ENCODE data around the gene UBE3D. TPM values are rescaled to one million over a fixed set of nuclear protein-coding genes. Genes with fewer than 3 reads are reported as not detected.

Gene UBE3D
- total RNA-seq, 1 experiment from 2014 or later: 10.7 TPM

DNA sequence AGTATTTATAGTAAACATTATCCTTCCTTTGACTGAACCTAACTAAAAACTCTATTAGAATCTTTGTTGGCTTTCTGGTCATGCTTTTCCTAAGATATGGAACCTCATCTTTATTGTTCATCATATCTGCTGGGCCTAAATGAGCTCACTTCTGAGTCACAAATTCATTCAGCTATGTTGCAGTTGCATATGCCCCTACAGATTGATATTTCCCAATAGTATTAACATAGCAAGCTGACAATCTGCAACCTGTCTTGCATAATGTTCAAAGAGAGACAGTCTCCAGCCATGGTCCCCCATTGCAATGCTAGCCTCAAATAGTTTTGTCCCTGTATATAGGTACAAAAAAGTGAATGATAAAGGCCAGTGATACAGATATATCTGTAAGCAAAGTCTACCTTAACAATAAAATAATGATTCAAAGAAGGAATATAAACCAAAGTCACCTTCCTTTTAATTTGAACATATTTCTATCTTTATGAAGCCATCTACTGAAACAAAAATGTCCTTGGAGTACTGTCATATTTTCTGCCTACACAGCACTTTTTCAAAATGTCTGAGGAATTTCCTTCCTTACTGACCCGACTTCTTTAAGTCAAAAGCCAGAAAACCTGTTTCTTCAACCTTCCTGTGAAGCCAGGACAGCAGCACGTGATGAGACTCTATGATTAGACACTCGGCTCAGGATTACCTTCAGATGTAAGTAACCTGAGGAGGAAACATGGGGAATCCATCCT, 140.7 kb downstream of the UBE3D start:
- H3K27ac Mint-ChIP-seq: no peak overlapping the region
- Histone ChIP-seq H3K27ac (ENCODE audit: insufficient read length, low read depth, low read length) (no peak overlapping the region), H2BK5ac (ENCODE audit: insufficient read length, low read length) (no peak overlapping the region), H4K91ac (ENCODE audit: insufficient read length, low read depth, low read length) (no peak overlapping the region), H3K79me1 (ENCODE audit: insufficient read depth, low read depth, low read length, poor library complexity, severe bottlenecking) (no peaks in the 10 kb centered on the region), H3K23me2 (ENCODE audit: insufficient read length, low read depth, low read length, poor library complexity, severe bottlenecking) (no peaks in the 10 kb centered on the region), H4K20me1 (ENCODE audit: control insufficient read depth, insufficient read depth, insufficient read length) (no peaks in the 10 kb centered on the region), H3K9ac (ENCODE audit: extremely low read depth, insufficient read length, low read length) (no peak overlapping the region), H2AK5ac (ENCODE audit: insufficient read length, low read length) (no peak overlapping the region), H3K14ac (ENCODE audit: insufficient read depth, low read length) (no peak overlapping the region), H3K27me3 (ENCODE audit: insufficient read depth, low read length) (no peaks in the 10 kb centered on the region), H3K9me3 (ENCODE audit: control insufficient read depth, low read depth, low read length) (no peaks in the 10 kb centered on the region), H3K23ac (ENCODE audit: insufficient read length, low read depth, low read length) (no peak overlapping the region), H3K56ac (ENCODE audit: insufficient read length, low read depth, low read length) (no peak overlapping the region), H2BK15ac (ENCODE audit: low read depth, low read length) (no peak overlapping the region), H3K4me2 (ENCODE audit: insufficient read depth, insufficient read length, low read length) (no peak overlapping the region), H2AFZ (ENCODE audit: low read length) (no peak overlapping the region), H4K8ac (replicated peaks; ENCODE audit: insufficient read length, low read depth, low read length) (no peak overlapping the region), H3K18ac (ENCODE audit: insufficient read length, low read depth, low read length) (no peak overlapping the region), H3K79me2 (ENCODE audit: insufficient read depth, low read length) (no peaks in the 10 kb centered on the region), H3T11ph (ENCODE audit: low read length) (no peak overlapping the region), H2BK20ac (ENCODE audit: low read depth, low read length, poor library complexity, severe bottlenecking) (no peak overlapping the region), H2BK120ac (ENCODE audit: low read depth, low read length, poor library complexity, severe bottlenecking) (no peak overlapping the region), H2BK12ac (ENCODE audit: insufficient read length, low read depth, low read length) (no peak overlapping the region), H3K4me1 (ENCODE audit: insufficient read depth, low read length) (no peaks in the 10 kb centered on the region), H3K4ac (ENCODE audit: low read depth, low read length) (no peak overlapping the region), H4K5ac (ENCODE audit: insufficient read length, low read depth, low read length) (no peak overlapping the region)
- H3K9me3 Mint-ChIP-seq: peaks cover 9% of the 10 kb centered on the region in 2 experiments
- H3K4me3 Mint-ChIP-seq: no peak overlapping the region
- no peak for DNase-seq
- no peaks in the 10 kb centered on the region; a peak in 1 of 4 replicates for H3K4me1 Mint-ChIP-seq
- WGBS (ENCODE audit: extremely low coverage, insufficient read length, low lambda C conversion rate): no CpG with 5 or more reads among the region's 3 CpGs
- H3K36me3 Mint-ChIP-seq (ENCODE audit: insufficient read depth in 1 of 3, low read depth in 3 of 3): peaks cover 20 to 32% (median 25%) of the 10 kb centered on the region in 3 experiments
- TF ChIP-seq, protein P1, sequence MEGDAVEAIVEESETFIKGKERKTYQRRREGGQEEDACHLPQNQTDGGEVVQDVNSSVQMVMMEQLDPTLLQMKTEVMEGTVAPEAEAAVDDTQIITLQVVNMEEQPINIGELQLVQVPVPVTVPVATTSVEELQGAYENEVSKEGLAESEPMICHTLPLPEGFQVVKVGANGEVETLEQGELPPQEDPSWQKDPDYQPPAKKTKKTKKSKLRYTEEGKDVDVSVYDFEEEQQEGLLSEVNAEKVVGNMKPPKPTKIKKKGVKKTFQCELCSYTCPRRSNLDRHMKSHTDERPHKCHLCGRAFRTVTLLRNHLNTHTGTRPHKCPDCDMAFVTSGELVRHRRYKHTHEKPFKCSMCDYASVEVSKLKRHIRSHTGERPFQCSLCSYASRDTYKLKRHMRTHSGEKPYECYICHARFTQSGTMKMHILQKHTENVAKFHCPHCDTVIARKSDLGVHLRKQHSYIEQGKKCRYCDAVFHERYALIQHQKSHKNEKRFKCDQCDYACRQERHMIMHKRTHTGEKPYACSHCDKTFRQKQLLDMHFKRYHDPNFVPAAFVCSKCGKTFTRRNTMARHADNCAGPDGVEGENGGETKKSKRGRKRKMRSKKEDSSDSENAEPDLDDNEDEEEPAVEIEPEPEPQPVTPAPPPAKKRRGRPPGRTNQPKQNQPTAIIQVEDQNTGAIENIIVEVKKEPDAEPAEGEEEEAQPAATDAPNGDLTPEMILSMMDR (conservative IDR thresholded peaks at IDR 0.05): no peak
- H3K27me3 Mint-ChIP-seq (ENCODE audit: low read depth): no peaks in the 10 kb centered on the region

All from H9 (cell line).